Activated CD4-positive, alpha-beta T cell treated with anti-CD3 and anti-CD28 coated beads for 24 hours (primary cell): ENCODE data around the gene MEGF6.
A peak's percentile ranks its signal among the peaks of the same experiment; 100 is the strongest.
"Not testable (repeated sequence)": the region's sequence is repeated elsewhere in the genome, so short reads cannot be mapped to it uniquely, and the experiment has no call there.

Experiments used
- DNase-seq, 2 donors: peaks; one replicate each; pipeline ENCODE4 v3.0.0-alpha.2; 2020; ENCODE audit warnings: low read depth in 2 of 2

The MEGF6 gene

GRCh38 chr1:3627515-3628253 lies 16.4 kb upstream of the MEGF6 start:
- DNase-seq: no peak

GRCh38 chr1:3626025-3626424 lies 14.7 kb upstream of the MEGF6 start:
- no peak for DNase-seq

- DNase-seq: no peak
These were observed 14.0 kb upstream of the MEGF6 start for GRCh38 chr1:3625151-3625907.

DNA sequence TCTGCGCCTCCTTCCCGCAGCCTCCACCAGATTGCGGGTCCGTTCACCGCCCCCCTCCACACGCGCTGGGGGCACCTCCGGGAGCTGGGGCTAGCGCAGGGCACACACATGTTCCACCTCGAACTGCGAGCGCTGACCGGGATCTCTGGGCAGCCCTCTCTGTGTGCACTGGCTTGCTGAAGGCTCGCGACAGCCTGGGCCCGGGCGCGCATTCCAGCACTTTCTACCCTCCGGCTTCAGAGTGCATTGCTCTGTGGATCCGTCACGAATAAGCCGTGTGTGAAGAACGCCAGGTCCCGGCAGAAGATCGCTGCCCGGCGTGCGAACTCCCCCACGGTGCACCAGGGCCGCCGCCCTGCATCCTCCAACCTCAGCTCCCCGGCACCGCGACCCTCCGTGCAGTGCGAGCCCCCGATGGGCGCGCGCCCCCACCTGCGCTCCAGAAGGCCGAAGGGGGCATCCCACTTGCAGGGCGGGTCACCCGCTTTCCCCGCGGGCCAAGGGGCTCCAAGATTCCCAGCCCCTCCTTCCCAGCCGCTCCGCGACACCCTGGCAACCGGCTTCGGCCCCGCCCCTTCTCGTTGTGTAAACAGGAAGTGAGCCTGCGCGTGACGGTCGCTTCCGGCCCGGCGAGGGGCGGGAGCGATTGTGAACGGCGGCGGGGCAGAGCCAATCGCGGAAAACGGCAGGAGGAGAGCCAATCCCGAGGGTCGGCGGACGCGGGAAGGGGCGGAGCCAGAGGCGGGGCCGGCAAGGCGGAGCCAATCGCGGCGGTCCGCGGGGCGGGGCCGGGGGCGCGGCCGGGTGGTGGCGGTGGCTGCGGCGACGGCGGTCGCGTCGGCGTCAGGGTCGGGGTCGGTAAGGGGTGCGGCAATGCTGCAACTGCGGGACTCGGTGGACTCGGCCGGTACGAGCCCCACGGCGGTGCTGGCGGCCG lies 13.2 kb upstream of the MEGF6 start, which contains the start of gene TPRG1L:
Gene TPRG1L (plus strand): TSS at position 816 of the 937 bp plus-strand sequence. CDS start 58 bp downstream, at position 874.
- DNase-seq: peak; percentile 95 to 96

DNA sequence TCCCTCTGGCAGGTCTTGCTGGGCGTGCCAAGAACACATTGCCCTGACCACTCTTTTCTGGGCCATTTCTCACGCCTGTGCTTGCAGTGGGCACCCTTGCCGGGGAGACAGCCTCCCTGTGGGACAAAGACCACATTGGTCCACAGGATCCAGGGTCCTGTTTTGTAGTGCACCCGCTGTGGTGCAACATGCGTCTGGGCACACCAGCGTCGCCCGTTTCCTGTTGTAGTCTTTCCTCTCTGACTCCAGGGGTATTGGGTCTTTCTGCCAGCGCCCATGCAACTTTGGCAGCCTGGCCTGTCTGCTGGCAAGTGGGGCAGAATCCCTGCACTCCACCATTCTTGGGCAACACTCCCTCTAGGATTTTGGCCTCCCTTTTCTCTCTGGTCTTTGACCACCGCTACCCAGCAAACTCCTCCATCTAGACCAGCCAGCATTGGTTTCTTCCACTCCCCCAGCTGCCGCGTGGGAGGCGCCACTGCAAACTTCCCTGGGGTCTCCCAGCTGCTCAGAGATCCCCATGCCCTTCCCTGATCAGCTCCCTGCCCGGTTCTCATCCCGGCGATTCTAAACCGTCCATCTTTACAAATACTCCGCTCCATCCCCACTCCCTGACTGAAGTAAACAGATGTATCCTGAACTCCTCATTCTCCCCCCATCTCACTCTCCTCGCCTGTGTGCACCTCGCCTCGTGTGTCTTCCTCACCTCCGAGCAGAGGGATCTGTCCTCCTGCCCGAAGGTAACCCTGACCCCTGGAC lies 12.3 kb upstream of the MEGF6 start:
- DNase-seq: no peak

DNA sequence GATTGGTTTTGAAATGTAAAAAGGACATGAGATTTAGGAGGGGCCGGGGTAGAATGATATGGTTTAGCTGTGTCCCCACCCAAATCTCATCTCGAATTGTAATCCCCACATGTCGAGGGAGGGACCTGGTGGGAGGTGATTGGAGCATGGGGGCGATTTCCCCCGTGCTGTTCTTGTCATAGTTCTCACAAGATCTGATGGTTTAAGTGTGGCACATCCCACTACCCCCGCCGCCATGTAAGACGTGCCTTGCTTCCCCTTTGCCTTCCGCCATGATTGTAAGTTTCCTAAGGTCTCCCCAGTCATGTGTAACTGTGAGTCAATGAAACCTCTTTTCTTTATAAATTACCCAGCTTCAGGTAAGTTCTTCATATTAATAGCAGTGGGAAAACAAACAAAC lies 10.8 kb upstream of the MEGF6 start:
- DNase-seq: not testable (repeated sequence)

DNA sequence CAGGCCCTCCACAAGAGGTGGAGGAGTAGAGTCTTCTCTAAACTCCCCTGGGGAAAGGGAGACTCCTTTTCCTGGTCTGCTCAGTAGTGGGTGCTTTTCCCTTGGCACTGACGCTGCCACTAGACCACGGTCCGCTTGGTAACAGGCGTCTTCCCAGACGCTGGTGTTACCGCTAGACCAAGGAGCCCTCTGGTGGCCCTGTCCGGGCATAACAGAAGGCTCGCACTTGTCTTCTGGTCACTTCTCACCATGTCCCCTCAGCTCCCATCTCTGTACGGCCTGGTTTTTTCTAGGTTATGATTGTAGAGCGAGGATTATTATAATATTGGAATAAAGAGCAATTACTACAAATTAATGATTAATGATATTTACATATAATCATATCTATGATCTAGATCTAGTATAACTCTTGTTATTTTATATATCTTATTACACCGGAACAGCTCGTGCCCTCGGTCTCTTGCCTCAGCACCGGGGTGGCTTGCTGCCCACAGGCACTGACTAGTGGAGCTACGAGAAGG lies 9.9 kb upstream of the MEGF6 start:
- DNase-seq: not testable (repeated sequence)

DNA sequence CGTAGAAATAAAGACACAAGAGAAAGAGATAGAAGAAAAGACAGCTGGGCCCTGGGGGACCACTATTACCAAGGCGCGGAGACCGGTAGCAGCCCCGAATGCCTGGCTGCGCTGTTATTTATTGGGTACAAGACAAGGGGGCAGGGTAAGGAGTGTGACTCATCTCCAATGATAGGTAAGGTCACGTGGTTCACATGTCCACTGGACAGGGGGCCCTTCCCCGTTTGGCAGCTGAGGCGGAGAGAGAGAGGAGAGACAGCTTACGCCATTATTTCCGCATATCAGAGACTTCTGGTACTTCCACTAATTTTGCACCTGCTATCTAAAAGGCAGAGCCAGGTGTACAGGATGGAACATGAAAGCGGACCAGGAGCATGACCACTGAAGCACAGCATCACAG lies 9.4 kb upstream of the MEGF6 start:
- DNase-seq: no peak

DNA sequence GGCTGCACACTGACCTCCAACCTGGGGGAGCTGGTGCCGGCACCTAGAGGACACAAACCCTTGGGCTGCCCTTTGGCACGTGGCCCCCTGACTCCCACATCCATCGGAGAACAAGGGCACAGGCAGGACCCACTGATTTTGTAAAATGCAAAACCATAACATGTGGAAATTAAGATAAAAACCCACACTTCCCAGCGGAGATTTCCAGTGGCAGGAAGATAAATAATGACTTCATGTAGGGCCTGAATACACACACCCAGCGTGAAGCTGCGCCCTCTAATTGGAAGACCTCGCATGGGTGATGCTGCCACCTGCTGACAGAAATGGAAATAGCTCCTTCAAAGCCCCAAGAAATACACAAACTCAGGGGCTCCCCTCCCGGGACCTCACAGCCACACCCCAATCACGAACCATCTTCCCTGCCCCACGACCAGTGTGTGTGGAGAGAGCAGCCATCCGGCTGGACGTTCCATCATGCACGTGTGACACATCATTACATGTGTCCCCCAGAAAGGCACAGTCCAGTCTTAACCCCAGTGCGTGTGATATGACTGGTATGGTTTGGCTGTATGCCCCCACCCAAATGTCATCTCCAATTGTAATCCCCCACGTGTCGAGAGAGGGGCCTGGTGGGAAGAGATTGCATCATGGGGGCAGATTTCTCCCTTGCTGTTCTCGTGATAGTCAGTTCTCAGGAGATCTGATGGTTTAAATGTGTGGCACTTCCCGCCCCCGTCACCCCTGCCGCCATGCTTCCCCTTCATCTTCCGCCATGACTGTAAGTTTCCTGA lies 7.8 kb upstream of the MEGF6 start:
- peak; percentile 49 to 75 for DNase-seq

DNA sequence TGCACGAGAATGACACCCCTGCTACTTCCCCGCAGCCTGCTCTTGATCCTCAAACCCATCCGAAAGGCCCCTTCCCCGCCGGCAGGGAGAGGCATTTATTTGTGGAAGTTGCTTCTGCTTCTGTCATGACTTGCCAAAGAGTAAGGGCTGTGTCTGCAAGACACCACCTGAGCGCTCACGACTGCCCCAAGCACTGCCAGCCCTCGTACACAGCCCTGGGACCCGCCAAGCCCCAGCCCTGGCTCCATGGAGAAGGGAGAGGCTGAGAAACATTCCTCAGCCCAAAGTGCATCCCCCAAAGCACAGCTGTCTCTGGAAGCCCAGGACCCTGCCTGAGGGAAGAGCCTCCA lies 7.2 kb upstream of the MEGF6 start:
- DNase-seq: no peak

- no peak for DNase-seq
These were observed 6.6 kb upstream of the MEGF6 start for GRCh38 chr1:3617806-3618345.

- DNase-seq: no peak
These were observed 5.6 kb upstream of the MEGF6 start for GRCh38 chr1:3616861-3617260.

DNA sequence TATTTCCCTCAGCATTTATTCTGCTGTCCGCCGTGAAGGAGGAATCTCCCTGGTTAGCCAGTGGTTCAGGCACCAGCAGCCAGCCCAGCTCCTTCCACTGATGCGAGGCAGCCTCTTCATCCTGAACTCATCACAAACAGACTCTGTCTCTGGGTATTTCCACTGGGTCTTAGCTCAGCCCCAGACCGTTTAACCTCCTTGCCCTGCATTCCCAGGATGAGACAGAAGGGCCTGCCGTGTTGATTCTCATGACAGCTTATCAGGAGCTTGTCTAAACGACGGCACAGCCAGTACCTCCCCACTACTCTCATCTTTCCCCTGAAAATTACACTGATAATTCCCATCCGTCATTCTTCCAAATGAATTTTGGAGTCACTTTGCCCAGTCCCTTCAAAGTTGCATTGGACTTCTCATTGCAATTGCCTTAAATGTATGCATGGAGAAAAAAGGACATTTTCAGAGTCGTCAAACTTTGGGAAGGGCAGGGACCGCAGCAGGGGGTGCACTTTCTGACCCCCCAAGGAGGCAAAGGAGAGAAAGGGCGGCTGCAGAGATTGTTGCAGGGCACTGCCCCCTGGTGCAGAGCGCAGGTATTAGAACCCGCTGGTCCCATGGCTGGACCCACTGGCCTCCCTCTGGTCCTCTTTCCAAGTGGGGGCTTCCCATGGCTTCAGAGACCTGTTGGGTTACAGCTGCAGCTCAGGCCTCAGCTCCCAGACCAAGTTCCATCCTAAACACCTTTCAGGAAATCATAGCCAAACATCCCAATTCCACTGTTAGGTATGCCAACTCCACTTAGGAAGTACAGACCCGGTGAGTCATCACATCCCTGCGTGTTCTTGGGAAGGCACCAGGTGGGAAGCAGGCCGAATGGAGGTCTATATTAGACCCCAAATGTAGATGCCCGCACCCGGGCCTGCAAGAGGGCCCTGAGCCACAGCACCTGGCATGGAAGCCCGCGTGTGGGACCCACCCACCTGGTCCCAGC lies 3.7 kb upstream of the MEGF6 start:
- no peak for DNase-seq

DNA sequence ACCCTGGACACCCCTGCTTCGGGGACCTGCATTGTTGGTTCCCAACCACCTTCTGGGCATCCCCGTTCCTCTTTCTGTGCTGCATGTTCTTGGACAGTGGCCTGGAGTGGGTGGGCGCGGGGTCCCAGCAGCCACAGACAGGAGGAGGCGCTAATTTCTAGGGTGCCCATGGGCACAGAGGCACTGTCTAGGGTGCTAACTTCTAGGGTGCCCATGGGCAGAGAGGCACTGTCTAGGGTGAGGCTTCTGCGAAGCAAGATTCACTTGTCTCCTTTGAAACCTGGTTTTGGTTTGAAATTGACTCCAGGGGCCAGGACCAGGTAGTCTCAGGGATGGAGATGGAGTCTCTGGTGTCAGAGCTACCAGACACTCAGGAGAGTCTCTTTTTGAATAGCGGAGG lies 815 bp upstream of the MEGF6 start:
- DNase-seq: no peak

- no peak for DNase-seq
These were observed 660 bp downstream of the MEGF6 start for GRCh38 chr1:3610527-3611169.

DNA sequence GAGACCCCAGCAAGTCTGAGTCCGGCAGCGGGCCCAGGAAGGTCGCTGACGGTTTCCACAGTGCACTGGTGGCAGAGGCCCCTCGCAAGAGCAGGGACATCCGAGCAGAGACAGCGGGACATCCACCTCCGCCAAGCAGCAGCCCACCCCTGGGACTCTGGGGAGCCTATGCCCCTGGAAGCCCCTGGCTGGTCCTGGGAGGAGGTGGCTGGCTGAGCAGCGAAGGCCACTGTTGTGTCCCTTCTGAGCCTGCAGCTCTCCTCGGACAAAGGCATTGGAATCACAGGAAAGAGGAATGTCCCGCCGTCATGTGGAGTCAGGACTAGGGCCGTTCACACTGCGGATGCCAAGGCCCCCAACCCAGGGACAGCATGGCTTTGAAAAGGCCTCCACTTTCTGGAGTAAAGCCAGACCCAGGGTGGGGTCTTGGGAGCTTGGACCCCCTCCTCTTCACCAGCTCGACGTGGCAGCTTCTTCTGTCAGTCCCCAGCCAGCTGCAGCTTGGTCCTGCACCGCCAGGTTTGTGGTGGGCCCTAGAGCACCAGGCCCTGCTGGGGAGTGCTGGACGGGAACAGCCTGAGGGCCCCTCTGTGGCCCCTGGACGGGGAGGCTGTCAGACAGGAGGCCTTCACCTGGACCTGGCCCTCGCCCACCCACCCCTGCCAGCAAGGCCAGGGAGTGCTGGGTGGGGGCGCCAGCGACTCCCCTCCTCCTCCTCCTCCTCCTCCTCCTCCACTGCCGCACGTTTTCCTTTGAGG lies 1.4 kb downstream of the MEGF6 start:
- no peak for DNase-seq

GRCh38 chr1:3609016-3609768 lies 2.1 kb downstream of the MEGF6 start:
- DNase-seq: no peak
